NB4 (cell line): ENCODE results near the gene MYF5.

Experiments used
- DNase-seq: peaks from one replicate; pipeline ENCODE4 v3.0.0; 2010; ENCODE audit warnings: low read depth
- H3K4me3 ChIP-seq: one replicate; pipeline ENCODE4 v1.5.1; 2011; ENCODE audit warnings: mild to moderate bottlenecking, low read depth, low read length, moderate library complexity
- MYC ChIP-seq: IDR thresholded peaks from 2 replicates; pipeline ENCODE4 v1.6.1; 2011; ENCODE audit warnings: low read depth, low read length
- POLR2A ChIP-seq: IDR thresholded peaks from 2 replicates; pipeline ENCODE4 v1.6.1; 2011; ENCODE audit warnings: mild to moderate bottlenecking; ENCODE audit not compliant: insufficient read length; ENCODE audit errors: extremely low read depth
- TF ChIP-seq, protein P1 (sequence below): IDR thresholded peaks from 2 replicates; pipeline ENCODE4 v1.6.1; 2011; ENCODE audit warnings: low read depth, low read length
- TF ChIP-seq, protein P2 (sequence below): IDR thresholded peaks from one replicate; pipeline ENCODE4 v1.5.1; 2012; ENCODE audit warnings: low read depth, low read length

The MYF5 gene

DNA sequence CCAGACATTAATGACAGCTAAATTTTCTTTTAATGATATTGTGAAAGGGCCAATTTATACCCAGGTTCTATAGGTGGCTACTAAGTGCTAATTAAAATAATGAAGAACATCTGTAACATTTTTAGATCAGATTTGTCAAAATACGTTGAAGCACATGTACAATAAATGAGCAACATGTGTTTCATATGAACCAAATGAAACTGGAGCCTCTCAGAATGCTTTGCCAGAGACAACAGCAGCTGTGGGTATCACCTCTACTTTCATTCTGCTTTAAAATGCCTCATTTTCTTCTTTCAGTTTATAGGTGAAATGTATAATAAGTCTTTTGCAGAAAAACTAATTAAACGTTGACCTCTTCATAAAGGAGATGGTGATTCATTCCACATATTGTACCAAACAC lies 35.4 kb upstream of the MYF5 start:
- TF ChIP-seq, protein P1, sequence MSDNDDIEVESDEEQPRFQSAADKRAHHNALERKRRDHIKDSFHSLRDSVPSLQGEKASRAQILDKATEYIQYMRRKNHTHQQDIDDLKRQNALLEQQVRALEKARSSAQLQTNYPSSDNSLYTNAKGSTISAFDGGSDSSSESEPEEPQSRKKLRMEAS = no peak
- no peak for TF ChIP-seq MYC
- TF ChIP-seq, protein P2, sequence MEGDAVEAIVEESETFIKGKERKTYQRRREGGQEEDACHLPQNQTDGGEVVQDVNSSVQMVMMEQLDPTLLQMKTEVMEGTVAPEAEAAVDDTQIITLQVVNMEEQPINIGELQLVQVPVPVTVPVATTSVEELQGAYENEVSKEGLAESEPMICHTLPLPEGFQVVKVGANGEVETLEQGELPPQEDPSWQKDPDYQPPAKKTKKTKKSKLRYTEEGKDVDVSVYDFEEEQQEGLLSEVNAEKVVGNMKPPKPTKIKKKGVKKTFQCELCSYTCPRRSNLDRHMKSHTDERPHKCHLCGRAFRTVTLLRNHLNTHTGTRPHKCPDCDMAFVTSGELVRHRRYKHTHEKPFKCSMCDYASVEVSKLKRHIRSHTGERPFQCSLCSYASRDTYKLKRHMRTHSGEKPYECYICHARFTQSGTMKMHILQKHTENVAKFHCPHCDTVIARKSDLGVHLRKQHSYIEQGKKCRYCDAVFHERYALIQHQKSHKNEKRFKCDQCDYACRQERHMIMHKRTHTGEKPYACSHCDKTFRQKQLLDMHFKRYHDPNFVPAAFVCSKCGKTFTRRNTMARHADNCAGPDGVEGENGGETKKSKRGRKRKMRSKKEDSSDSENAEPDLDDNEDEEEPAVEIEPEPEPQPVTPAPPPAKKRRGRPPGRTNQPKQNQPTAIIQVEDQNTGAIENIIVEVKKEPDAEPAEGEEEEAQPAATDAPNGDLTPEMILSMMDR = no peak
- no peak for TF ChIP-seq POLR2A
- no peak overlapping the region for H3K4me3 ChIP-seq
- DNase-seq = no peak

DNA sequence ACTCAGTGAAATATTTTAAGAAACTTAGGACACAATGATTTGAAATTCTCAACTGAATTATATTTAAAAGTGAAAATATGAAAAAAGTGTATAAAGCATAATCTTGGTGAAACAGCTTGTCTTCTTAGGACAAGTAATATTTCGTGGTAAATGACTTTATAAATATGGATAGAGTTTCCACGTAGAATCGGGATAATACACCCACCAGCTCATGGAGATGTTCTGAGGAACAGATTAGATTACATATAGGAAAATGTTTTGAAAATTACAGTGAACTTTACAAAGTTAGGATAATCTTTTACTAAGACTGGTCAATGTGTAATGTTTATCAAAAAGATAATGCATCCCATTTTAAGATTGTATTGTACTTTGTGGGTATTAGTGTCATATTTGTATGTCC lies 34.9 kb upstream of the MYF5 start:
- no peak for TF ChIP-seq POLR2A
- TF ChIP-seq, protein P1 = no peak
- TF ChIP-seq, protein P2 = no peak
- no peak for TF ChIP-seq MYC
- H3K4me3 ChIP-seq = no peak overlapping the region
- DNase-seq = no peak

DNA sequence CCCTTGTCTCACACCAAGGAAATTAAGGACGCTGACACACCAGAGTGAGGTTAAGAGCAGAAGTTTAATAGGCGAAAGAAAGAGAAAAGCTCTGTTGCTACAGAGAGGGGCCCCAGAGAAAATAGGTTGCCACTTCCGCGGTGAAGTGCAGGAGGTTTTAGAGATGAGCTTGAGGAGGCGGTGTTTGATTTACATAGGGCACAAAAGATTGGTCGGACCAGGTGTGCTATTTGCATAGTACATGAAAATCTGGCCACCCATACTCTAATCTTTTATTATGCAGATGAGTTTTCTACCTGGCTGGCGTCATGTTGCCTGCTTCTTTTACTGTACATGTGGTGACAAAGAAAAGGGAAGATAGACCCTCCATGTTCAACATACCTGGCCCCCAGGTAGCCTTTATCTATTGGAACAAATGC lies 32.6 kb upstream of the MYF5 start:
- DNase-seq = no peak
- no peak overlapping the region for H3K4me3 ChIP-seq

DNA sequence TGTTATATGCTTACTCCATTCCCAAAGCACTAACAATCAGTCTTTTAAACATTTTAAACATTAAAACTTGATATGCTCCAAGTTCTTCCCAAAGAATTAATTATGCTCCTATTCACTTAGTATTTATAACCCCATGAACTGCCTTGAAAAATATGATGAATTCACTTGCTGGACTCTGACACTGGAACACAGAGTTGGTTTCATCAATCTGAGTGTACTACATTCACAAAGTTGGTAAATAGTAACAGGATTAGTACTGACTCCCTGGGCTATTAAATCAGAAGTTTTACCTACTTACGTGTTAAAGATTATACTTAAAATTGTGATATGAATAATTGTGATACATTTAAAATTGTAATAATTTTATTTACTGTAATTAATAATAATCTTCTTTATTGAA lies 26.6 kb upstream of the MYF5 start:
- TF ChIP-seq POLR2A (no peak), MYC (no peak)
- TF ChIP-seq, protein P1 = no peak
- TF ChIP-seq, protein P2 = no peak
- H3K4me3 ChIP-seq = no peak overlapping the region
- no peak for DNase-seq

More for the DNA sequence above, 32.6 kb upstream of the MYF5 start:
- TF ChIP-seq, protein P2 = no peak
- TF ChIP-seq POLR2A = no peak
- TF ChIP-seq, protein P1 = no peak
- no peak for TF ChIP-seq MYC

DNA sequence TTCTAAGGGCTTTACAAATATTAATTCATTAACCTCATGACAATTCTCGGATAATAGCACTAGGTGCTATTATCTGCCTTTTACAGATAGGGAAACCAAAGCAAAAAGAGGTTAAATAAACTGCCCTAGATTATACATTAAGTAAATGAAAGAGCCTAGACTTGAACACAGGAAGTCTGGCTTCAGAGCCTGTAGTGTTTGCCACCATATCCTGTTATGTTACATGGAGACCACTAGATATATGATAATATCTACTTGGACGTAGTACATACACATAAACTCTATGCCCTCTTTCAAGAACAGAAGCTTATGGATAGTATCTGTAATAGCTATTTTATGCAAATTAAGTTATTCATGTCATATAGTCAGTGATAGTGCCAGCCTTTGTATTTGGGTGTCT lies 26.2 kb upstream of the MYF5 start:
- no peak for DNase-seq
- TF ChIP-seq, protein P2 = no peak
- TF ChIP-seq POLR2A (no peak), MYC (no peak)
- TF ChIP-seq, protein P1 = no peak
- no peak overlapping the region for H3K4me3 ChIP-seq

DNA sequence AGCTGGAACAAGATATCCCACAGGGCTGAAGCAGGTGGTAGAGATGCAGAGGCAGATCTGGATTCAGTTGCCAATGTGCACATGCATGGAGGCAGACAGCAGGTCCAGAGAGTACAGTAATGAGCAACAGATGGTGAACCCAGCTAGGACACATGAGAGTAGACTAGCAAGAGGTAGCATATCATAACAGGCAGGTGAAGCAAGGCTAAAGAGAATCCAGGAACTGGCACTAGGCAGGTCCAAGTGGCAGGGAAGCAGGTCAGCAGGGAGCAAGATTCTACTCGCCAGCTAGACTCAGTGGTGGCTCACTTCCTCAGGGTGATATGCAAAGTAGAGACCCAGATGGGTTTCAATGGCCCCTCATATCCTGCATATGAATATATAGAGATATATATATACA lies 24.6 kb upstream of the MYF5 start:
- TF ChIP-seq, protein P2 = no peak
- TF ChIP-seq, protein P1 = no peak
- TF ChIP-seq MYC (no peak), POLR2A (no peak)
- H3K4me3 ChIP-seq = no peak overlapping the region
- no peak for DNase-seq
